Neural cell (in vitro differentiated cells): ENCODE data around the gene UNC5C.

Experiments used
- CTCF ChIP-seq: fragments of 450-650 bp; IDR thresholded peaks from 2 replicates; pipeline ENCODE4 v1.5.1; 2014; ENCODE audit warnings: antibody characterized with exemption, mild to moderate bottlenecking, moderate library complexity; ENCODE audit not compliant: poor library complexity, severe bottlenecking
- EZH2 ChIP-seq: fragments of 200-600, 300-800 bp; shearing (Covaris generic), sonication (generic); IDR thresholded peaks from 2 replicates; pipeline ENCODE4 v1.6.1; 2014; ENCODE audit warnings: antibody characterized with exemption, low read length, borderline replicate concordance, mild to moderate bottlenecking; ENCODE audit not compliant: insufficient read depth, poor library complexity, severe bottlenecking
- MXI1 ChIP-seq: fragments of 450-650 bp; conservative IDR thresholded peaks from 2 replicates; pipeline ENCODE4 v1.6.1; 2014; ENCODE audit warnings: antibody characterized with exemption, mild to moderate bottlenecking; ENCODE audit not compliant: poor library complexity, severe bottlenecking
- POLR2AphosphoS5 ChIP-seq: IDR thresholded peaks from 2 replicates; pipeline ENCODE4 v1.6.1; 2012
- REST ChIP-seq: IDR thresholded peaks from 2 replicates; pipeline ENCODE4 v1.6.1; 2012; ENCODE audit warnings: borderline replicate concordance
- SMC3 ChIP-seq: fragments of 450-650 bp; conservative IDR thresholded peaks from 2 replicates; pipeline ENCODE4 v1.6.1; 2014; ENCODE audit warnings: antibody characterized with exemption, mild to moderate bottlenecking, moderate library complexity; ENCODE audit not compliant: poor library complexity
- TAF1 ChIP-seq: IDR thresholded peaks from 2 replicates; pipeline ENCODE4 v1.6.1; 2012; ENCODE audit warnings: low read depth

GRCh38 chr4:95263960-95264359 is 284.8 kb downstream of the UNC5C start:
- TF ChIP-seq CTCF: no peak
- TF ChIP-seq MXI1: no peak
- no peak for TF ChIP-seq POLR2AphosphoS5
- no peak for TF ChIP-seq TAF1
- TF ChIP-seq REST: no peak
- no peak for TF ChIP-seq EZH2
- TF ChIP-seq SMC3: no peak
